Suppressor macrophage treated with lipopolysaccharide for 4 hours (primary cell): ENCODE measurements around the gene ZNF296.
A peak's percentile ranks its signal among the peaks of the same experiment; 100 is the strongest.

Source experiments
- DNase-seq: peaks from one replicate; pipeline ENCODE4 v3.0.0-alpha.2; 2020

ZNF296 gene

DNA sequence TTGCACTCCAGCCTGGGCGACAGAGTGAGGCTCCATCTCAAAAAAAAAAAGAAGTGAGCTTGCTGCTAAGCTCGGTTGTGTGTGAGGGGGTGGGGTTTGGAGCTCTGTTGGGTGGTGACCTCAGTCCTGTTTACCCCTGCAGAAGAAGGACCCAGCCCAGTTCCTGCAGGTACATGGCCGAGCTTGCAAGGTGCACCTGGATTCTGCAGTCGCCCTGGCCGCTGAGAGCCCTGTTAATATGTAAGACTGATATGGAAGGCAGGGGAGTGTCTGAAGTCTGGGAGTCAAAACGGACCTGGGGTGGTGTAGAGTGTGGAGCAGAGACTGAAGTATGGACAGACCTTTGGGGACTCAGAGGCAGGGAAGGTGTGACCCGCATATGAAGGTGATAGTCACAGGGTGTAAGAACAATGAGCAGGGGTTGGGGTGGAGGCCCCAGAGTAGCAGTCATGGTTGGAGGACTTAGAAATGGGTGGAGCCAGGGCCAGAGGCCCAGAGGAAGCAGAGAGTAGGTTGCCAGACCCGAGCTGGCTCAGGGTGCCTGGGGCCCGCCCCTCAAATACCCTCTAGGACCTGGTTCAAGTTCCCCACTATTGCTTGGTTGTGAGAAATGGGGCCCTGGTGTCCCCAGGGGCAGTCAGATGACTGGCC is 24.2 kb downstream of the ZNF296 start:
- no peak for DNase-seq

DNA sequence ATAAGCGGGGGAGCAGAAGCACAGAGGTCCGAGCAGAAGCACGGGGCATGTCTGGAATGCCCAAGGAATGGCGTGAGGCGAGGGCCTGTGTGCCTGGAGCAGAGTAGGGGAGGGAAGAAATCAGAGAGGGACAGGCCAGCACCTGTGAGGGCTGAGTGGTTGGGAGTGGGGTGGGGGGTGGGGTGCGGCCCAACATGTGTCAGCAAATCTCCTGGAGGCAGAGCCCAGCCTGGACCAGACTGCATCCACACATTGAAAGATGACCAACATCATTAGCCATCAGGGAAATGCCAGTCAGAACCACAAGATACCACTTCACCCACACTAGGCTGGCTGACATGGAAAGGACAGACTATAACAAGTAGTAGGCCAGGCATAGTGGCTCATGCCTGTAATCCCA is 26.2 kb downstream of the ZNF296 start:
- DNase-seq: no peak

DNA sequence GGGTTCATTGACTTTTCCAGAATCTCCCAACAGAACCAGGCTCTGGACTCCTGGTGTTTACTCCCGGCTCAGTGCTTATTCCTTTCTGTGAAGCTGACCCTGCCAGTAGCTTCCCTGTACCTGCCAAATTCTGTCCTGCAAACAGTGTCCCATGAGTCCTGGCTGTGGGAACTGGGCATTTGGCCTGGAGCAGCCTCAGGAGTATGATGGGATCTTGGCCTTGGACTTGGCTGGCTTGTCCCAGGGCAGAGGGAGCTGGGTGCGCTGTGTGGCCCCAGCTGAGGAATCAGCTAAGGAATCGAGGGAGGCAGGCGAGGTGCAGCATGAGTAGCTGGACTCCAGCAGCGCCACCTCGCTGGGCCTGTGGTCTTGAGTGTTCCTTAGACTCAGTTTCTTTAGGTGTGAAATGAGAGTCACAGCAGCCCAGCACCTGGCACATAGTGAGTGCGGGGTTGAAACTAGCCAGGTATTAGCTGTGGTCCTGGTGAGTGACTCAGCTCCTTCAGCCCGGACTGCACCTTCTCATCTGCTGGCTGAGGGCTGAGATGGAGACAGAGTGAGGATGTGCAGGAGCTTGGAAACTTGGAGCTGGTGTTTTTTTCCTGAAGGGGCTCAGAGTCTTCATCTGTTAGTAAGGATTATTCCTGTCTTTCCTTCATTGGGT is 27.1 kb downstream of the ZNF296 start:
- DNase-seq: no peak

DNA sequence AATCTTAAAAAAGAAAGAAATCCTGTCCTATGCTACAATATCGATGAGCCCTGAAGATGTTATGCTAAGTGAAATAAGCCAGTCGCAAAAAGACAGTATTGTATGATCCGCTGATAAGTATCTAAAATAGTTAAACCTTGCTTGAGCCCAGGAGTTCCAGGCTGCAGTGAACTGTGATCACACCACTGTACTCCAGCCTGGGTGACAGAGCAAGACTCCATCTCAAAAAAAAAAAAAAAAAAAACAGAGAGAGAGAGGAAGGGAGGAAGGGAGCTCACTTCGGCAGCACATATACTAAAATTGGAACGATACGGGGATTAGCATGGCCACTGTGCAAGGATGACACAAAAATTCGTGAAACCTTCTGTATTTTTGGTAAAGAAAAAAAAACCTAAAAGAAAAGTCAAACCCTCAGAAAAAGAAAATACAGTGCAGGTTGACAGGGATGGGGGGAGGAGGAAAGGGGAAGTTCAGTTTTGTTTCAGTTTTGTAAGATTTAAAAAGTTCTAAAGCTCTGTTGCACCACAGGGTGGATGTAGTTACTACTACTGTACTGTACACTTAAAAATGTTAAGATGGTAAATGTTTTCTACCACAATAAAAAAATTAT is 29.0 kb downstream of the ZNF296 start:
- peak; percentile 68 for DNase-seq

DNA sequence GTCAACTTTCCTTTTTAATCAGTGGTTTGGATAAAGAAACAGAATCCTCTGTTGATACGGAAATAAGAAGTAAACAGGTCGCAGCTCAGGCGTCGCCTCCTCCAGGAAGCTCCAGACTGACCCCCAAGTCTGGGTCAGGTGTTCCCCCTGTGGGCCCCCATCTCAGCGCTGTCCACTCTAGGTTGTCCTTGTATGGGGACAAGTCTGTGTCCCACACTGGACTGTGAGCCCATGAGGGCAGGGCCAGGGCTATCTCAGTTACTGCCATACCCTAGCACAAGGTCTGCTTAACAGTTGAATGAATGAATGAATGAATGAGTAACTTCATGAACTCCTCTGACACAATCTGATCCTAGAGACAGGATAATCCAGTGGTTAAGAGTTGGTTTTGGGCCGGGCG is 29.9 kb downstream of the ZNF296 start:
- DNase-seq: no peak

DNA sequence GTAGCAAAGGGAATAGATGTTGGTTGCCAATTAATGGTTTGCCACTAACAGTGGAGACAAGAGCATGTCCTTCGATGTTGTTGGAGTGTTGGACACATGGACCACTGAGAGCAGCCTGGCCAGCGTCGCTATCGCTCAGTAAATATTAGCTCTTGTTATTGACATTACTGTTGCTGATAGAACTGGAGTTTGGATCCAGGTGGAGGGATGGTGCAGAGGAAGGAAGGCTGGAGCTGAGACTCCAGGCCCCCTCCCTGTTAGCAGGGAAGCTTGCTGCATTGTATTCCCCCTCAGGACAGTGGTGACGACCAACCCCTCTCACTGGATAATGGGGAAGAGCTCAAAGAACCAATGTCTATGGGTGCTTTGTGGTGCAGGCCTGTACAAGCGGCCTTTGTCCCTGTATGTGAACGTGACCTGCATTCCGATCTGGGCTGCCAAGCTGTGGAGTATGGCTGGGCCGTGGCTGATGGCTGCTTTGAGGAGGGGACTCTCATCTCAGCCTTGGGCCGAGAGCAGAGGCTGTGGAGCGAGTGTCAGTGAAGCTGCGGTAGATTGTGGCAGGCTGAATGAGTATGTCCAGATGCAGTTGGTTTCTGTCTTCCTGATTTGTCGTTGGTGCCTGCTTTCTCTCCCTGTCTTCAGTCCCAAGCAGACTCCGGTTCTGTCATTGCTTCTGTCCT is 30.5 kb downstream of the ZNF296 start:
- no peak for DNase-seq

DNA sequence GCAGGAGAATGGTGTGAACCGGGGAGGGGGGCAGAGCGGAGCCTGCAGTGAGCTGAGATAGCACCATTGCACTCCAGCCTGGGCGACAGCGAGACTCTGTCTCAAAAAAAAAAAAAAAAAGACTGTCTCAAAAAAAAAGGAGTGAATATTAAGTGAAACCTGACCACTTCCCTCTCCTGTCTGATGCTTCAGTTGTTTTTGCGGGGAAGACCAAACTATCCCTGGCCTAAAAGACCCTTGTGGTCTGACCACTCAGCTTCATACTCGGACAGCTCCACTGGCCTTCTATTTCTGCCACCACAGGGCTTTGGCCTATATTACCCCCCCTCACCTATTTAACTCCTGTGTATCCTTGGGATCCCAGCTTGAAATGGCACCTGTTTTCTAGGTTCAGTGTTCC is 35.2 kb downstream of the ZNF296 start:
- no peak for DNase-seq

DNA sequence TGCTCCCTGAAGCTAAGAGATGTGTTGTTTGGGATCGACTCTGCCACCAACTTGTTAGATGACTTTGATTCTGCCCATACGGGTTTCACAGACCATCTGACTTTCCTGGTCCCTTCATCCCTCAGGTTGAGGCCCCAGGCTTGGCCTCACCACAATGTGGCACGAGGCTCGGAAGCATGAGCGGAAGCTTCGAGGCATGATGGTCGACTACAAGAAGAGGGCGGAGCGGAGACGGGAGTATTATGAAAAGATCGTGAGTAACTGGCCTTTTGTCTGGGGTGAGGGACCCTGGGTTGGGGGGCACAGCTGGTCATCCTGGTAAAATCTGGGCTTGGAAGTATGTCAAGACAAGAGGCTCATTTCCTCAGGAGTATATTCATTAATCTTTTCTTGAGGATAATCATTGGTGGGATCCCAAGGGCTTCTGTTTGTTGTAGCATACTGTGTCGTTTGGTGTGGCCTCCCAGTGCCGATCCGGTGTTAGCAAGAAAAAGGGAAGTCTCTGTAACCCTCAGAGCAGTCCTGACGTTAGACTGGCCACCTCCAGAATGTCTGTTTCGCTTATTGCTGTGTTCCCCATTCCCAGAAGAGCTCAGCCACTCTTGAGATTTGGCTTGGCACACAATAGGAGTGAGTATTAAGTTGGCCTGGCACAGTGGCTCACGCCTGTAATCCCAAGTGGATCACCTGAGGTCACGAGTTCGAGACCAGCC is 36.1 kb downstream of the ZNF296 start:
- peak; percentile 88 for DNase-seq

DNA sequence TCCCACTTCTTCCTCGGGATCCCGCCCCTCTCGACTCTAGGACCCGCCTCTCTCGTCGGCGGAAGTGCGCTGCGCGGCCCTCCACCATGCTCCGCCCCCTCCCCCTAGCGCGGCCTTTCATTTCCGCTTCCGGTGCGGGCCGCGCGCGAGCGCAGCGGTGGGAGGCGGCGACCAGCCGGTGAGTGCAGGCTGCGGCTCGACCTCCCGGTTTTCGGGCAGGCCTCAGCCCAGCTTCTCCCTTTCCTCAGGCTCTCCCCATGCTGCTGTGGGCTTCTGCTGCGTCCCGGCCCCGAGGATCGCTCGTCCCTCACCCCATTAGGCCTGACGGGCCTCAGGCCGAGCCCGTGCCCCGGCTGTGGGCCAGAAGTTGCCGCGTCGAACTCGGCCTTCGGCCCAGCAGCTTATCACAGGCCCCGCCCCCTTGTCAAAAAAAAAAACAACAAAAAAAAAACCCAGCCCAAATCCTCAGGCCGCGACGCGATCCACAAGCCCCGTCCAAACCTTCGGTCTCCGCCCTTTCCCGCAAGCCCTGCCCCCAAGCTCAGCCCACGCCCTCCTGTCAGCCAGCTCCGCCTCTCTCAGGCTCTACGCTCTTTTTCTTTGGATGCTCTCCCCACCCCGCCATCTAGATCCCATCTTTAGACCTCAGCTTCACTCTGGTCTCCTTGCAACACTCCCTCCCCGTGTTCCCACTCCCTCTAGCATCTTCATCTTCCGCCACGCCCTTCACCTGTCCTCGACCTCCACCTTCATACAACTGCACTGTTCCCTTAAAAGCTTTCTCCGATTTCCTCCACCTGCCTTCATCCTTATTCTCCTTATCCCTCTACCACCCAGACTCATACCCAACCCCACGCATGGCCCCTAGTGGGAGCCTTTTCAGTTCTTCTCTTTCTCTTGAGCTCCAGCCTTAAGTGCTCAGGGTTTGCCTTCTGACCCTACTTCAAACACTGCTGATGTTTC is 37.1 kb downstream of the ZNF296 start, which contains the start of gene CLASRP:
Gene CLASRP, plus strand, starts transcription at position 115 of the 963 bp plus-strand sequence. CDS start 1,168 bp downstream, outside the sequence.
- DNase-seq: peak; percentile 97

DNA sequence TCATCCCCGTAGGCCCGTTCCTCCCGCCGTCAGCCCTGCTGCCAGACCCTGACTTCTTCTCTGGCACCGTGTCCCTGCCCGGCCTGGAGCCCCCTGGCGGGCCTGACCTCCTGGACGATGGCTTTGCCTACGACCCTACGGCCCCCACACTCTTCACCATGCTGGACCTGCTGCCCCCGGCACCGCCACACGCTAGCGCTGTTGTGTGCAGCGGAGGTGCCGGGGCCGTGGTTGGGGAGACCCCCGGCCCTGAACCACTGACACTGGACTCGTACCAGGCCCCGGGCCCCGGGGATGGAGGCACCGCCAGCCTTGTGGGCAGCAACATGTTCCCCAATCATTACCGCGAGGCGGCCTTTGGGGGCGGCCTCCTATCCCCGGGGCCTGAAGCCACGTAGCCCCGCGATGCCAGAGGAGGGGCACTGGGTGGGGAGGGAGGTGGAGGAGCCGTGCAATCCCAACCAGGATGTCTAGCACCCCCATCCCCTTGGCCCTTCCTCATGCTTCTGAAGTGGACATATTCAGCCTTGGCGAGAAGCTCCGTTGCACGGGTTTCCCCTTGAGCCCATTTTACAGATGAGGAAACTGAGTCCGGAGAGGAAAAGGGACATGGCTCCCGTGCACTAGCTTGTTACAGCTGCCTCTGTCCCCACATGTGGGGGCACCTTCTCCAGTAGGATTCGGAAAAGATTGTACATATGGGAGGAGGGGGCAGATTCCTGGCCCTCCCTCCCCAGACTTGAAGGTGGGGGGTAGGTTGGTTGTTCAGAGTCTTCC is 38.7 kb downstream of the ZNF296 start:
- no peak for DNase-seq

DNA sequence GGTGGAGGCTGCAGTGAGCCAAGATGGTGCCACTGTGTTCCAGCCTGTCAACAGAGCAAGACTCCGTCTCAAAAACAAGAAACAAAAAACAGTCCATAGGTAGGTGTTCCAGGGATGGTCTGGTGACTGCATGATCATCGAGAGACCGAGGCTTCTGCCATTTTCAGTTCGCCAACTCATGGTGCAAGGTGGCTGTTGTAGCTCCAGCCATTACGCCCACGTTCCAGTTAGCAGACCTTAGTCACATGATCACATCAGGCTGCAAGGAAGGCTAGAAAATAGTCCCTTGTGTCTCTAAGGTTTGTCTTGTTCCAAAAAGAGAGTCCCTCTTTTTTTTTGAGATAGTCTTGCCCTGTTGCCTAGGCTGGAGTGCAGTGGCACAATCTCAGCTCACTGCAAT is 40.5 kb downstream of the ZNF296 start:
- DNase-seq: no peak

DNA sequence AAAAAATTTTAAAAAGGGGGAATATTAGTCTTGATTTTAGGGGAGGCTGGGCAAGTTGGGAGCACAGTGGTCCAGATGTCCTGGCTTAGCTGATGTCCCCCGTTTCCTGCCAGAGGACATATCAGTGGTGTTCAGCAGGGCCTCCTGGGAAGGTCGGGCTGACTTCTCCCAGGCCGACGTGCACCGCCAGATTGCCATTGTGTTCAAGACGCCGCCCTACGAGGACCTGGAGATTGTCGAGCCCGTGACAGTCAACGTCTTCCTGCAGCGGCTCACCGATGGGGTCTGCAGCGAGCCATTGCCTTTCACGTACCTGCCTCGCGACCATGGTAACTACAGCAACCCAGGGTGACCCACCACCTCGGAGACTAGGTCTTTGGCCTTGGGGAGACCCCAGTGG is 43.9 kb downstream of the ZNF296 start:
- no peak for DNase-seq

DNA sequence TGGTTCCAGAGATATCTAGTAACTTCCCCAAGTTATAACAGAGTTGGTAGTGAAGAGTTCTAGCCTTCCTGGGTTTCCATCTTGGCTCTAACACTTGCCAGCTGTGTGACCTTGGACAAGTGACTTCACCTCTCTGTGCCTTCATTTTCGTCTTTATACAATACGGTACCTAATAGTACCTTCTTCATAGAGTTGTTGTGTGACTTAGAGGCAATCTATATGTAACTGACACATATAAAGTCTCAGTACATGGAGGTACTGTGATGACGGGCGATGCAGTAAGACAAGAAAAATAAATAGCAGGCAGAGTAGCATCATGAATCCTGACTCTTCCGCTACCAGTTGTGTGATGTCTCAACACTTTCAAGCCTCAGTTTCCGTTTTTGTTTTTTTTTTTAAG is 45.5 kb downstream of the ZNF296 start:
- no peak for DNase-seq

DNA sequence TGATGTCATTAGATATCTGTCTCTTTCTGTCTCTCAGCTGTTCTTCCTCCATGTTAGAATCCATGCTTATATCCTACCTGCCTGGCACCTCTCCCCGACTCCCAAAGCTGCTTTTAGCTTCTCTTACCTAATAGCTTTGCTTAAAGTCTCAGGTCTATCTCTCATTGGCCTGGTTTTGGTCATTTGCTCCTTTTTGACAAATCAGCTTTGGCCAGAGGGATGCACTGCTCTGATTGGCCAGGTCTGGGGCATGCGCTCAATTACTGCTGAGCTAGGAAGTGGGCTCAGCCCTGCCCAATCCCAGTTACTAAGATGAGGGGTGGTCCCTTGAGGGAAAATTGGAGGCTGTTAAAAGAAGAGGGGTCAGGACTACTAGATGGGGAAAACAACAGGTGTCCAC is 48.9 kb downstream of the ZNF296 start:
- DNase-seq: no peak

DNA sequence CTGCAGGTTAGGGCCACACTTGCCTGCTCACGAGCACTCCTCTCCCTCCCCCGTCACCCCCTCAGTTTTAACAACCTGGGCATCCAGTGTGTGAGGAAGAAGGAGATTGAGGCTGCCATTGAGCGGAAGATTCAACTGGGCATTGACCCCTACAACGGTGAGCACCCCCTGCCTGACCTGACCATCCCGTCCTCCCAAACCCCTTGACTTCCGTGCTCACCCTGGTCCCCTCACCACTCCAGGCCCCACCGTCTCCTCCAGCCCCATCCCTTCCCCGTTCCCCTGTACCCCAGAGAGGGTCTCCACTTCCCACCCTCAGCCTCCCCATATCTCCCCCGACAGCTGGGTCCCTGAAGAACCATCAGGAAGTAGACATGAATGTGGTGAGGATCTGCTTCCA is 51.0 kb downstream of the ZNF296 start:
- no peak for DNase-seq

DNA sequence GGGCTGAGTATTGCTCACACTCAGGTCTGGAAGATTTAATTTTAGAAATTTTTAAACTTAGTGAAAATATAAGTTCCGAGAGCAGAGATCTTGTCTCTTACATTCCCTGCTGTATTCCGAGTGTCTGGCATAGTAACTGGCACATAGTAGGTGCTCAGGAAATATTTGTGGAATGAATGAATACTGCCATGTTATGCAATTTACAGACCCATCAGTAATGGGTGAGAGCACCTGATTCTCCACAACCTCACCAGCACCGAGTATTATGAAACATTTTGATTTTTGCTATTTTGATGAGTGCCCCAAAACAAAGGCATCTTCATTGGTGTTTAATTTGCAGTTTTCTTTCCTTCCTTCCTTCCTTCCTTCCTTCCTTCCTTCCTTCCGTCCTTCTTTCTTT is 53.2 kb downstream of the ZNF296 start:
- no peak for DNase-seq

DNA sequence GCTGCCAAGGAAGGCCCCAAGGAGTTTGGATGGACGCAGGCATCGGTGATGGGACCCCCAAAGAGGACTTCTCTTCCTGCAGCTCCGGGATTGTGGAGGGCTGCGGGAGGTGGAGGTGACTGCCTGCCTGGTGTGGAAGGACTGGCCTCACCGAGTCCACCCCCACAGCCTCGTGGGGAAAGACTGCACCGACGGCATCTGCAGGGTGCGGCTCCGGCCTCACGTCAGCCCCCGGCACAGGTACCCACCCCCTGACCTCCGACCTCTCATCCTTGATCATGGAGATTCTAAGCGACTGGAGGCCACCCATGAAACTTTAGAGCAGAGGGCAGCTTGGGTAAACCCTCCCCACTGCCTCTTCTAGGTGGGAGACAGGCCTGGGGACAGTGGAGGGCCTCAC is 54.3 kb downstream of the ZNF296 start:
- no peak for DNase-seq
